Measurements from ENCODE around the gene PBX3. TPM values are rescaled to one million over a fixed set of nuclear protein-coding genes. Genes with fewer than 3 reads are reported as not detected.

PBX3 gene
- total and polyA plus RNA-seq, 10 donors = 7.2 to 58.4 (median 34.1) TPM

GRCh38 chr9:125805057-125805456 lies 57.9 kb downstream of the PBX3 start:
- no peak overlapping the region for H3K4me3 ChIP-seq
- WGBS, 5 donors = 88 to 100% (median 95%) methylated on average over 2 of the region's 2 CpGs
- no peaks in the 10 kb centered on the region for H3K4me1 ChIP-seq
- H3K9me3 ChIP-seq = no peaks in the 10 kb centered on the region
- no peak for DNase-seq
- H3K27ac ChIP-seq = no peak overlapping the region
- TF ChIP-seq POLR2AphosphoS5 (IDR thresholded peaks at IDR 0.05) (no peak), POLR2A (IDR thresholded peaks at IDR 0.05) (no peak)
- TF ChIP-seq, protein P1, sequence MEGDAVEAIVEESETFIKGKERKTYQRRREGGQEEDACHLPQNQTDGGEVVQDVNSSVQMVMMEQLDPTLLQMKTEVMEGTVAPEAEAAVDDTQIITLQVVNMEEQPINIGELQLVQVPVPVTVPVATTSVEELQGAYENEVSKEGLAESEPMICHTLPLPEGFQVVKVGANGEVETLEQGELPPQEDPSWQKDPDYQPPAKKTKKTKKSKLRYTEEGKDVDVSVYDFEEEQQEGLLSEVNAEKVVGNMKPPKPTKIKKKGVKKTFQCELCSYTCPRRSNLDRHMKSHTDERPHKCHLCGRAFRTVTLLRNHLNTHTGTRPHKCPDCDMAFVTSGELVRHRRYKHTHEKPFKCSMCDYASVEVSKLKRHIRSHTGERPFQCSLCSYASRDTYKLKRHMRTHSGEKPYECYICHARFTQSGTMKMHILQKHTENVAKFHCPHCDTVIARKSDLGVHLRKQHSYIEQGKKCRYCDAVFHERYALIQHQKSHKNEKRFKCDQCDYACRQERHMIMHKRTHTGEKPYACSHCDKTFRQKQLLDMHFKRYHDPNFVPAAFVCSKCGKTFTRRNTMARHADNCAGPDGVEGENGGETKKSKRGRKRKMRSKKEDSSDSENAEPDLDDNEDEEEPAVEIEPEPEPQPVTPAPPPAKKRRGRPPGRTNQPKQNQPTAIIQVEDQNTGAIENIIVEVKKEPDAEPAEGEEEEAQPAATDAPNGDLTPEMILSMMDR (IDR thresholded peaks at IDR 0.05 in 8 of 11, conservative IDR thresholded peaks at IDR 0.05 in 3 of 11) = no peak
- H3K27me3 ChIP-seq (replicated peaks in 1 of 7) = no peaks in the 10 kb centered on the region
- H3K36me3 ChIP-seq = peaks cover 0 to 17% (median 0%) of the 10 kb centered on the region in 6 donors
- intact Hi-C loops (cut with DNase I; ENCODE audit: low total_unique reads) = no loop called here

DNA sequence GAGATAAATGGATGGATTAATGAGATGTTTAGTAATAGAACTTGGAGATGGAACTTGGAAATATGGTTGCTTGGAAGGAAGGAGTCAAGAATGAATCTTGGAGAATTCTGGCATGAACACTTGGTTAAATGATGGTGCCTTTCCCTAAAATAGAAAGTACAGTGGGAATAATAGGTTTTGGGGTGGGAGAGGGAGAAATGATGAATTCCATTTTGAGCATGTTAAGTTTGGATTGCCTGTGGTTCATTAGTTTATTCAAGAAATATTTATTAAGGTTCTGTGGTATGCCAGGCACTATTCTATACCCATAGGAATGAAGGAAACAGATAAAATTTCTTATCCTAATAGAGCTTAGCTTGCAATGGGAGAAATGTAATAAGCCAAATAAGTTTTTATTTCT lies 58.4 kb downstream of the PBX3 start:
- H3K36me3 ChIP-seq = peaks cover 0 to 17% (median 0%) of the 10 kb centered on the region in 6 donors
- H3K27me3 ChIP-seq (replicated peaks in 1 of 7) = no peaks in the 10 kb centered on the region
- H3K27ac ChIP-seq = no peak overlapping the region
- no peaks in the 10 kb centered on the region for H3K9me3 ChIP-seq
- H3K4me1 ChIP-seq = no peaks in the 10 kb centered on the region
- H3K4me3 ChIP-seq = no peak overlapping the region
- DNase-seq = no peak
- intact Hi-C loops (cut with DNase I; ENCODE audit: low total_unique reads) = no loop called here
- TF ChIP-seq, protein P1 (IDR thresholded peaks at IDR 0.05 in 8 of 11, conservative IDR thresholded peaks at IDR 0.05 in 3 of 11) = no peak
- TF ChIP-seq POLR2A (IDR thresholded peaks at IDR 0.05) (no peak), POLR2AphosphoS5 (IDR thresholded peaks at IDR 0.05) (no peak)

- Histone ChIP-seq H3K4me3 (no peak overlapping the region), H3K27ac (no peak overlapping the region), H3K9me3 (no peaks in the 10 kb centered on the region), H3K36me3 (peaks cover 0 to 4% (median 0%) of the 10 kb centered on the region in 6 donors), H3K27me3 (replicated peaks in 1 of 7) (no peaks in the 10 kb centered on the region), H3K4me1 (no peaks in the 10 kb centered on the region)
- intact Hi-C loops (cut with DNase I; ENCODE audit: low total_unique reads) = no loop called here
- 93 to 95% (median 94%) methylated on average over 3 of the region's 3 CpGs for WGBS, 5 donors
- no peak for DNase-seq
- TF ChIP-seq POLR2A (IDR thresholded peaks at IDR 0.05) (no peak), POLR2AphosphoS5 (IDR thresholded peaks at IDR 0.05) (no peak)
- TF ChIP-seq, protein P1 (IDR thresholded peaks at IDR 0.05 in 8 of 11, conservative IDR thresholded peaks at IDR 0.05 in 3 of 11) = no peak
These were observed 59.9 kb downstream of the PBX3 start for GRCh38 chr9:125807079-125807478.

GRCh38 chr9:125810161-125810560 lies 63.0 kb downstream of the PBX3 start:
- H3K27me3 ChIP-seq (replicated peaks in 1 of 7) = no peaks in the 10 kb centered on the region
- no peak overlapping the region for H3K4me3 ChIP-seq
- H3K36me3 ChIP-seq = no peaks in the 10 kb centered on the region
- TF ChIP-seq POLR2AphosphoS5 (IDR thresholded peaks at IDR 0.05) = no peak
- no peak for TF ChIP-seq POLR2A (IDR thresholded peaks at IDR 0.05)
- TF ChIP-seq, protein P1 (IDR thresholded peaks at IDR 0.05 in 8 of 11, conservative IDR thresholded peaks at IDR 0.05 in 3 of 11) = no peak
- no peaks in the 10 kb centered on the region for H3K4me1 ChIP-seq
- H3K27ac ChIP-seq = no peak overlapping the region
- no peak for DNase-seq
- intact Hi-C loops (cut with DNase I; ENCODE audit: low total_unique reads) = loop anchor here (10.0 kb wide), 1 partner anchor 45 kb away; no protein-coding TSS in a partner anchor
- no peaks in the 10 kb centered on the region for H3K9me3 ChIP-seq
